Activated T-cell treated with anti-CD3 and anti-CD28 coated beads for 4 hours (primary cell): ENCODE results near the gene DENND1C.
"Not testable (repeated sequence)": the region's sequence is repeated elsewhere in the genome, so short reads cannot be mapped to it uniquely, and the experiment has no call there.

ENCODE experiments used
- DNase-seq: peaks from one replicate; pipeline ENCODE4 v3.0.0-alpha.2; 2020

The DENND1C gene

GRCh38 chr19:6508028-6508771, 26.6 kb upstream of the DENND1C start:
- DNase-seq, result not testable (repeated sequence)

GRCh38 chr19:6503407-6504201, 22.0 kb upstream of the DENND1C start:
- DNase-seq, result no peak

GRCh38 chr19:6501740-6502648, 20.4 kb upstream of the DENND1C start, which contains the start of gene TUBB4A:
TUBB4A (minus strand) TSS chr19:6502309; CDS start chr19:6502212, 97 bp downstream.
- no peak for DNase-seq

- no peak for DNase-seq
These were observed 19.5 kb upstream of the DENND1C start for GRCh38 chr19:6500837-6501739.

GRCh38 chr19:6499052-6499790, 17.6 kb upstream of the DENND1C start:
- no peak for DNase-seq

GRCh38 chr19:6498294-6499036, 16.9 kb upstream of the DENND1C start:
- DNase-seq, result no peak

GRCh38 chr19:6495947-6496346, 14.4 kb upstream of the DENND1C start:
- no peak for DNase-seq

GRCh38 chr19:6494438-6495036, 12.9 kb upstream of the DENND1C start:
- DNase-seq, result no peak

GRCh38 chr19:6491802-6492592, 10.4 kb upstream of the DENND1C start:
- DNase-seq, result no peak

- no peak for DNase-seq
These were observed 8.5 kb upstream of the DENND1C start for GRCh38 chr19:6490134-6490533.

- no peak for DNase-seq
These were observed 7.9 kb upstream of the DENND1C start for GRCh38 chr19:6489278-6490061.

- DNase-seq, result no peak
These were observed 3.2 kb upstream of the DENND1C start for GRCh38 chr19:6484831-6485230.

- no peak for DNase-seq
These were observed 2.6 kb upstream of the DENND1C start for GRCh38 chr19:6484230-6484629.

GRCh38 chr19:6483235-6483634, 1.6 kb upstream of the DENND1C start:
- no peak for DNase-seq

- DNase-seq, result no peak
These were observed 728 bp upstream of the DENND1C start for GRCh38 chr19:6482343-6482686.

- DNase-seq, result peak; percentile 34
These were observed 655 bp downstream of the DENND1C start for GRCh38 chr19:6480848-6481415.

- DNase-seq, result no peak
These were observed 1.7 kb downstream of the DENND1C start for GRCh38 chr19:6479836-6480398.

GRCh38 chr19:6478815-6479214, 2.8 kb downstream of the DENND1C start:
- no peak for DNase-seq
